ENCODE results near the gene DNAJC15. TPM values are rescaled to one million over a fixed set of nuclear protein-coding genes. Genes with fewer than 3 reads are reported as not detected.
A peak's percentile ranks its signal among the peaks of the same experiment; 100 is the strongest.

Gene DNAJC15
- total RNA-seq, 6 experiments from 2014 or later, result 23.8 to 29.6 (median 25.8) TPM

DNA sequence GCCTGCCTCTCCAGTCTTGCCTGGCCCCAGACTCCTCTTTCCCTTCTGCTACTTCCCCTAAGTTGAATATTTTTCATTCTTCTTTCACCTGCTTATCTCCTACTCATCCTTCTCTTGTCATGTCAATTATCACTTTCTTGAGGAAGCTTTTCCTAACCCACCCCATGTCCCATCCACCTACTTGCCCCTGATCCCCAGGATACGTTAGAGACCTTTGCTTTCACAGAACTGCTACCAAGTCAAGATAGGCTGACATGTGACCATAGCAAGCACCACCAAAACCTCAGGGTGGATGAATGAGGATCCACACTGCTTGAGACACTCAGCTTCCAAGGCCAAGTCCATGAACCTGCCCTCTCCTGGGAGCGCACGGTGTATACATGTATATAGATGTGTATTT, 131.5 kb downstream of the DNAJC15 start:
- peaks cover 2% of the 10 kb centered on the region for H3K27me3 Mint-ChIP-seq (ENCODE audit: insufficient read depth)
- DNase-seq, result no peak
- TF ChIP-seq, protein P1, sequence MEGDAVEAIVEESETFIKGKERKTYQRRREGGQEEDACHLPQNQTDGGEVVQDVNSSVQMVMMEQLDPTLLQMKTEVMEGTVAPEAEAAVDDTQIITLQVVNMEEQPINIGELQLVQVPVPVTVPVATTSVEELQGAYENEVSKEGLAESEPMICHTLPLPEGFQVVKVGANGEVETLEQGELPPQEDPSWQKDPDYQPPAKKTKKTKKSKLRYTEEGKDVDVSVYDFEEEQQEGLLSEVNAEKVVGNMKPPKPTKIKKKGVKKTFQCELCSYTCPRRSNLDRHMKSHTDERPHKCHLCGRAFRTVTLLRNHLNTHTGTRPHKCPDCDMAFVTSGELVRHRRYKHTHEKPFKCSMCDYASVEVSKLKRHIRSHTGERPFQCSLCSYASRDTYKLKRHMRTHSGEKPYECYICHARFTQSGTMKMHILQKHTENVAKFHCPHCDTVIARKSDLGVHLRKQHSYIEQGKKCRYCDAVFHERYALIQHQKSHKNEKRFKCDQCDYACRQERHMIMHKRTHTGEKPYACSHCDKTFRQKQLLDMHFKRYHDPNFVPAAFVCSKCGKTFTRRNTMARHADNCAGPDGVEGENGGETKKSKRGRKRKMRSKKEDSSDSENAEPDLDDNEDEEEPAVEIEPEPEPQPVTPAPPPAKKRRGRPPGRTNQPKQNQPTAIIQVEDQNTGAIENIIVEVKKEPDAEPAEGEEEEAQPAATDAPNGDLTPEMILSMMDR (IDR thresholded peaks at IDR 0.05), result no peak
- H3K27ac Mint-ChIP-seq, result peak overlapping the region; percentile 88
- peaks cover 58% of the 10 kb centered on the region for H3K4me1 Mint-ChIP-seq (ENCODE audit: low read depth)
- H3K4me3 Mint-ChIP-seq, result peak overlapping the region; percentile 71
- H3K36me3 Mint-ChIP-seq (ENCODE audit: low read depth), result no peaks in the 10 kb centered on the region
- H3K9me3 Mint-ChIP-seq, result no peaks in the 10 kb centered on the region

DNA sequence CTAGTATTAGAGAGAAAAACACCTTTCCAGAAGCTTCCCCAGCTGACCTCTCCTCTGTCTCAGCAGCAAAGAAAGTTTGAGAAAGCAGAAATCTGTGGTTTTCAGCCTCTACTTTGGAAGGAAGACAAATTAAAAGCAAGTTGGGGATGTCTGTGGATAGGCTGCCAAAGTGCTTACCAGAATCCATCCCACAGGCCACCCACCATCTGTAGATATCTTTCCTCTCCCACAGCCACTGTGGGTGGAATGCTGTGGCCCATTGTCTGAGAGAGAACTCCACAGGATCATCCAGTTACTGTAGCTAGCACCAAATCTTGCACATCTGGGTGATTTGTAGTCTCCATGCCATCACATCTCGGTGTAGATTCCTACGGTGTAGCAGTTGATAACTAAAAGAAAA, 133.5 kb downstream of the DNAJC15 start:
- TF ChIP-seq, protein P1 (IDR thresholded peaks at IDR 0.05), result no peak
- no peak for DNase-seq
- H3K27me3 Mint-ChIP-seq (ENCODE audit: insufficient read depth), result no peaks in the 10 kb centered on the region; the same call in none of the 2 replicates
- peaks cover 58% of the 10 kb centered on the region for H3K4me1 Mint-ChIP-seq (ENCODE audit: low read depth)
- H3K36me3 Mint-ChIP-seq (ENCODE audit: low read depth), result no peaks in the 10 kb centered on the region; the same call in 1 of the 2 replicates
- H3K9me3 Mint-ChIP-seq, result no peaks in the 10 kb centered on the region
- no peak overlapping the region for H3K4me3 Mint-ChIP-seq
- H3K27ac Mint-ChIP-seq, result no peak overlapping the region

DNA sequence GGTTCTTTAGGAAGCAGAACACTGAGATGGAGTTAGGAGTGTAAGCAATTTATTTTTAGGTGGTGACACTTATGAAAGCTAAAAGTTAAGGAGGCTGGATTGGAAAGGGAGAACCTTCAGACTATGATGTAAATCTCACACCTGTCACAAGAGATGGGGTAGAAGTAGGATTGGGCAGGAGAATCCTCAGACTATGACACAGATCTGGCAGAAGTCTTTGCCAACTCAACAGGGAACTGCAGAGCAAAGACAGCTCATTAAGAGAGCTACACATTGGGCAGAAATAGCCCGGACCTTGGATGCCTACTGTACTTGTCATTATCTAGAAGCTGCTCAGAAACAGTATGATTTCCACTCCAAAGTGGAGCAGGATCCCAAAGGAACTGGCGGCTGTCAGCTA, 134.4 kb downstream of the DNAJC15 start:
- H3K27ac Mint-ChIP-seq, result peak overlapping the region; percentile 59; the same call in 1 of the 2 replicates
- no peaks in the 10 kb centered on the region for H3K9me3 Mint-ChIP-seq
- H3K36me3 Mint-ChIP-seq (ENCODE audit: low read depth), result no peaks in the 10 kb centered on the region; the same call in 1 of the 2 replicates
- no peaks in the 10 kb centered on the region; the same call in none of the 2 replicates for H3K27me3 Mint-ChIP-seq (ENCODE audit: insufficient read depth)
- peak; percentile 52 for DNase-seq
- TF ChIP-seq, protein P1 (IDR thresholded peaks at IDR 0.05), result no peak
- peaks cover 51% of the 10 kb centered on the region for H3K4me1 Mint-ChIP-seq (ENCODE audit: low read depth)
- H3K4me3 Mint-ChIP-seq, result no peak overlapping the region

DNA sequence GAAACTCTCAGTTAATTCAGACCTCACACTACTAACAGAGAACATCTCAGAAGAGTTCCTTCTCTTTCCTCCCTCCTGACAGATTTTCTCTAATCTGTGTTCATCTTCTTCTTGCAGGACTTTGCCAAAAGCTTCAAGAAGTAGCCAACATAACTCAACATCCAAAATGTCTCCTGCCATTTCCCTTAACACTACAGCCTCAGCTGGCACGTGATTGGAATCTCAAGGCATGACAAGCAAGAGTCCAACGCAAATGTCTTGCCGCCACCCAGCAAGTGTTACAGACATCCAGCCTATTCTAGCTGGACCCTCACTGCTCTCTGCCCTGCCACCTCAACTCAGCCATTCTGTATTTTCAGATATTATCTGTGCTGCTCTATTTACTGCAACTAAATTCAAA, 135.1 kb downstream of the DNAJC15 start:
- H3K27ac Mint-ChIP-seq, result peak overlapping the region; percentile 59; the same call in 1 of the 2 replicates
- H3K4me1 Mint-ChIP-seq (ENCODE audit: low read depth), result peaks cover 44% of the 10 kb centered on the region
- H3K9me3 Mint-ChIP-seq, result no peaks in the 10 kb centered on the region
- no peak overlapping the region for H3K4me3 Mint-ChIP-seq
- H3K36me3 Mint-ChIP-seq (ENCODE audit: low read depth), result no peaks in the 10 kb centered on the region; the same call in 1 of the 2 replicates
- no peak for DNase-seq
- TF ChIP-seq, protein P1 (IDR thresholded peaks at IDR 0.05), result no peak
- no peaks in the 10 kb centered on the region; the same call in 1 of the 2 replicates for H3K27me3 Mint-ChIP-seq (ENCODE audit: insufficient read depth)

DNA sequence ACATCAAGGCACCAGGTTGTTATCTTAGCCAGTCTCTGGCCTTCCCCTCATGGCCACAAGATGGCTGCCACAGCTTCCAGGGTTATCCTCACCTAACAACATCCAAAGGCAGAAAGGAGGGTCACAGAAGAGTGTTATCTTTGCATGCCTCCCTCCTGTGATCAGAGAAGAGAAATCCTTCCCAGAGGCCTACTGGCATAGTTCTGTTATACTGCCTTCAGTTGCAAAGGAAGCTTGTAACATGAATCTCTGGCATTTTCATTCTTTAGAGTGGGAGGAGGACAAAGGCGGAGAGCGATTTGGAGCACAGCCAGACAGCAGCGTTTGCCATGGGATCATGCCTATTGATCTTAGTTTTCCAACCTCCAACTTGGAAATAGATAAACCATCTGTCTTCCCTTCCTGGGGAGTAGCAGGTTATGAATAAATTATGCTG, 135.7 kb downstream of the DNAJC15 start:
- TF ChIP-seq, protein P1 (IDR thresholded peaks at IDR 0.05), result peak; percentile 44
- no peaks in the 10 kb centered on the region for H3K9me3 Mint-ChIP-seq
- H3K36me3 Mint-ChIP-seq (ENCODE audit: low read depth), result no peaks in the 10 kb centered on the region; the same call in 1 of the 2 replicates
- H3K4me3 Mint-ChIP-seq, result no peak overlapping the region
- peaks cover 39% of the 10 kb centered on the region for H3K4me1 Mint-ChIP-seq (ENCODE audit: low read depth)
- DNase-seq, result peak; percentile 60
- peak overlapping the region; percentile 59; the same call in 1 of the 2 replicates for H3K27ac Mint-ChIP-seq
- no peaks in the 10 kb centered on the region; the same call in 1 of the 2 replicates for H3K27me3 Mint-ChIP-seq (ENCODE audit: insufficient read depth)

Other genes with a start within 250 kb of the DNAJC15 start
- gene FAM216B, start 242.0 kb upstream of the DNAJC15 start, total RNA-seq (2021; fragmentation: NEBNext Ultra II Directional; extraction: Animal tissue kit (Norgen Biotek cat#: 25700)), result not detected
- 1 to 10 TPM in 4 of 6 experiments, under 1 TPM in 2; 0.76 to 2.3 (median 1.3) TPM for gene EPSTI1, start 31.3 kb upstream of the DNAJC15 start, total RNA-seq (2021; fragmentation: NEBNext Ultra II Directional; extraction: Animal tissue kit (Norgen Biotek cat#: 25700))

Data from HFFc6 (cell line).